ENCODE data around the gene CLDN5.
A peak's percentile ranks its signal among the peaks of the same experiment; 100 is the strongest.

Gene CLDN5

DNA sequence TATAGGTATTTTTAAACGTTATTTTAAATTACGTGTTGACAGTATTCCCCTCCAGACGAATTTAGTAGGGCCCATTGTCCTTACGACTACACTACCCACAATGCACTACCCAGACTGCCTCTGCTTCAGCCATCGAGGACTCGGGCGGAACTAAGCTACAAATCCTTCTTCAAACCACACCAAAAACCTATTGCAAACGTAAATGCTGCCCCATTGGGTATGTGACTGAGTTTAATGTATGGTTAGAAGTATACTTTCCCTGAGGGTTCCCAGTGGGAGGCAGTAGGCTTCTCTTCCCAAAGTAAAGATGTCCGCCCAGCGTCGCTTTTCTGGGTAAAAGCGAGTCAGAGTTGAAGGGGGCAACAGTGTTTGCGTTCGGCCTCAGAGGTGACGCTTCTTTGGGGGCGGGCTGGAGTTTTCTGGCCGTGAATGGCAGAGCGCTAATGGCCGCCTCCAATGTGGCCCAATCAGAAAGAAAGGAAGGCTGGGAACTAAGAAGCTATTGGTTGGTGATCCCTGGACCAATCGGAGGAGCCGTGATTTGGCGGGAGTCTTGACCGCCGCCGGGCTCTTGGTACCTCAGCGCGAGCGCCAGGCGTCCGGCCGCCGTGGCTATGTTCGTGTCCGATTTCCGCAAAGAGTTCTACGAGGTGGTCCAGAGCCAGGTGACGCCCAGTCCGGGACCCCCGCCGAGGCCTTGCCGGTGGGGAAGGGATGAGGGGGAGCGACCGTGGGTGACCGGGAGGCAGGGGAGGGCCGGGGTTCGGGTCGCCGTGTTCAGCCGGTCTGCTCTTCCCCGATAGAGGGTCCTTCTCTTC, 44.6 kb downstream of the CLDN5 start, which contains the start of gene CDC45:
Gene CDC45 (plus strand): TSS at position 566 of the 818 bp plus-strand sequence. CDS start 49 bp downstream, at position 615.
- peak; percentile 97 for DNase-seq (ENCODE audit: low spot score)

DNA sequence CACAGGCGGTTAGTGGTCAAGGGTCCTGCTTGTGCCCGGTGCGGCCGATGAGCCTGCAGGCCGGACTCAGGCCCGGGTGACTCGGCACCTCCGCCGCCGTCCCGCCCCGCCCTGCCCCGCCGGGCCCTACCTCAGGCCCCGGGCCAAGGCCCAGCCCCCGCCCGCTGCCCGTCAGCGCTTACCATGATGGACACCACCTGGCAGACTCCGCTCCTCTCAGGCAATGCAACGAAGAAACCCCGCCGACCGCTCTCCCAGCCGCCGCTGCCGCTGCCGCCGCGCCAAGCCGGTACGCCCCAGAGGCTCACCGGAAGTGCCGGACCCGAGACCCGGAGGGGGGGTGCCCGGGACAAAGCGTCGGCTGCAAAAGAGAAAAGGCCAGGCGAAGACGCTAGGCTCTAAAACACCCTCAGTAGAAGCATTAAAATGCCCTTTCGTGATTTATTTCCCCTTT, 45.3 kb downstream of the CLDN5 start, which contains the start of gene UFD1:
Gene UFD1 (minus strand): TSS at position 293 of the 454 bp plus-strand sequence. CDS start 108 bp downstream, at position 185.
- no peak for DNase-seq (ENCODE audit: low spot score)

GRCh38 chr22:19478045-19478900, 45.9 kb downstream of the CLDN5 start:
- DNase-seq (ENCODE audit: low spot score): peak; percentile 37

DNA sequence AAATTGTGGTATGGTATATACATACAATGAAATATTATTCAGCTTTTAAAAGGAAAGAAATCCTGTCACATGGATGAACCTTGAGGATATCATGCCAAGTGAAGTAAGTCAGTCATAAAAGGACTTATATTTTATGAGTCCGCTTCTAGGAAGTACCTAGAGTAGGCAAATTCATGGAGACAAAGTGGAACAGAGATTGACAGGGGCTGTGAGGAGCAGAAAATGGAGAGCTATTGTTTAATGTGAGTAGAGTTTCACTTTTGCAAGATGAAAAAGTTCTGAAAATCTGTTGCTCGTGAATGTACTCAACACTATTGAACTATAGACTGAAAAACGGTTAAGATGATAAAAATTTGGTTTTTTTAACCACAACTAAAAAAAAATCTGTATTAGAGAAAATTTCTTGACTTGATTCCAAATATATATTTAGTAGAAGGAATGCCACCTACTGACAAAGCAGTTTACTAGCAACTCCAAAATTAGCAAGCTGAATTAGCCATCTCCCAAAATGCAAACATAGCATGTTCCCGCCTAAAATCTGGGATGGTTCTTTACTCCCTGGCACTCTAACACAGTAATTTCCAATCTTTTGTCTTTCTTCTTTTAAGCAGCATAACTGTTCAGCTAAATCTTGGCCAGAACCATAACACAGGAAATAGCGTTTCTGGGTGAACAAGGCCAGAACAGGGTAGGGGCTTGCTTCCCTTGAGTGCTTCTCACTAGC, 46.7 kb downstream of the CLDN5 start:
- peak; percentile 36 for DNase-seq (ENCODE audit: low spot score)

DNA sequence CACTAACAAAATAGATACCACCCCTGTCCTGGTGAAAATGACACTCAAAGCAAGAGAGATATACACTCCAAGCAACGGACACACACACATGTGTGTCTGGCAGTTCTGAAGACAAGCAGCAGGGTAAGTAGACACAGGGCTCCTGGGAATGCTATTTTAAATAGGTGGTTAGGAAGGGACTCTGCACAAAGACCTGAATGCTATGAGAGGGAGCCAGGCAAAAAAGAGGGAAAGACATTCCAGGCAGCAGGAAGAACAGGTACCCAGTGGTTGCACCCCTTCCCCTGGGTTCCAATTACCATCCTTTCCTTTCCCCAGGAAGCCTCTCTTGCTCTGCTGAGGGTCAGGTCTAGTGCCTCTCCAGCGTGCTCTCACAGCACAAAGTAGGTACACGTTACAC, 48.2 kb downstream of the CLDN5 start:
- DNase-seq (ENCODE audit: low spot score): no peak

- DNase-seq (ENCODE audit: low spot score): peak; percentile 15
These were observed 50.6 kb downstream of the CLDN5 start for GRCh38 chr22:19473578-19473977.
